ENCODE results near the gene PELI3. TPM values are rescaled to one million over a fixed set of nuclear protein-coding genes. Genes with fewer than 3 reads are reported as not detected.
A peak's percentile ranks its signal among the peaks of the same experiment; 100 is the strongest.

The PELI3 gene
- total RNA-seq, 1 experiment from 2014 or later, result 21.1 TPM

DNA sequence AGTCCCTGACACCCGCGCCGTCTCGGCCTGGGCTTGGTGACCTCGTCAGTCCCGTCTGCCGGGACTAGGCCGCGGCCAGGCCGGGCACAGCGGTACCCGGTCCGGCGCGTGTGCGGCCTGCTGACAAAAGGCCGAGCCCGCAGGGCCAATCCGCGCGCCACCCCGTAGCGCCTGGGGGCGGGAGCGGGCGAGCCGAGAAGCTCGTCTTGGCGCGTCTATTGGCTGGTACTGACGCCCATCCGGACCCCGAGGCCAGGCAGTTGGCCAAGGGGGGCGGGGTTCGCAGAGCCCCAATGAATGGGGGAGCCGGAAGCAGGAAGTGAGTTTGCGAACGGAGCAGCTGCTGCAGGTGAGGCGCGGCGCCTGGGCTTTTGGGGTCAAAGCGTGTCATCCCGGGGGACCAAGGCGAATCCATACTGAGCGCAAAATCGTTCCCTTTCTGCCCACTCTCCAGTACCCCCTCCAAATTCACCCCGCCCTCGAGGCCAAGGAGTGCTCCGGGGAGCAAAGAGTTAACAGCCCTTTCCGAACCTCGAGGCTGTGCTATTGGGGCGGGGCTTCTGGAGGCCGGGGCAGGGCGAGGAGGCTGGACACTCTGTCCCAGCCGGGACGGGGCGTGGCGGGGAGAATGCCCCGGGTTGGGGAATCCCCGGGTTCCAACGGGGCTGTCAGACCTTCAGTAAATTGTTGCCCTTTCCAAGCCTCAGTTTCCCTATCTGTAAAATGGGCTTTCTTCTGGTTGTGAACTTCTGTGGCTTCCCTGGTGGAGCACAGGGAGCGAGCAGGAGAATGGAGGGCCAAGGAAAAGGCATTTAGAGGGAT is 13.6 kb downstream of the PELI3 start, which contains the start of gene DPP3:
Gene DPP3, plus strand, starts transcription at position 318 of the 822 bp plus-strand sequence. CDS start 1,767 bp downstream, outside the sequence.
- Mint-ChIP-seq H3K4me1 (ENCODE audit: low read depth, unreplicated experiment) (peaks cover 24% of the 10 kb centered on the region), H3K27me3 (ENCODE audit: insufficient read depth, unreplicated experiment) (no peaks in the 10 kb centered on the region), H3K9me3 (ENCODE audit: unreplicated experiment) (no peaks in the 10 kb centered on the region), H3K36me3 (ENCODE audit: insufficient read depth, unreplicated experiment) (peaks cover 59% of the 10 kb centered on the region), H3K4me3 (ENCODE audit: unreplicated experiment) (peak within 1 kb of the TSS; percentile 89), H3K27ac (ENCODE audit: unreplicated experiment) (peak within 1 kb of the TSS; percentile 89)
- intact Hi-C loops (cut with micrococcal nuclease; ENCODE audit: unreplicated experiment), result loop anchor here (1.0 kb wide), 8 partner anchors 14 to 354 kb away; partner anchors contain the start of genes ACTN3, BBS1, MRPL11 and NPAS4
- BruUV-seq (replicated peaks), result TSS peak; percentile 57
- peaks cover 6% of the 10 kb centered on the region; the same call in 1 of the 2 replicates for H3K4me1 ChIP-seq
- TF ChIP-seq, protein P1, sequence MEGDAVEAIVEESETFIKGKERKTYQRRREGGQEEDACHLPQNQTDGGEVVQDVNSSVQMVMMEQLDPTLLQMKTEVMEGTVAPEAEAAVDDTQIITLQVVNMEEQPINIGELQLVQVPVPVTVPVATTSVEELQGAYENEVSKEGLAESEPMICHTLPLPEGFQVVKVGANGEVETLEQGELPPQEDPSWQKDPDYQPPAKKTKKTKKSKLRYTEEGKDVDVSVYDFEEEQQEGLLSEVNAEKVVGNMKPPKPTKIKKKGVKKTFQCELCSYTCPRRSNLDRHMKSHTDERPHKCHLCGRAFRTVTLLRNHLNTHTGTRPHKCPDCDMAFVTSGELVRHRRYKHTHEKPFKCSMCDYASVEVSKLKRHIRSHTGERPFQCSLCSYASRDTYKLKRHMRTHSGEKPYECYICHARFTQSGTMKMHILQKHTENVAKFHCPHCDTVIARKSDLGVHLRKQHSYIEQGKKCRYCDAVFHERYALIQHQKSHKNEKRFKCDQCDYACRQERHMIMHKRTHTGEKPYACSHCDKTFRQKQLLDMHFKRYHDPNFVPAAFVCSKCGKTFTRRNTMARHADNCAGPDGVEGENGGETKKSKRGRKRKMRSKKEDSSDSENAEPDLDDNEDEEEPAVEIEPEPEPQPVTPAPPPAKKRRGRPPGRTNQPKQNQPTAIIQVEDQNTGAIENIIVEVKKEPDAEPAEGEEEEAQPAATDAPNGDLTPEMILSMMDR (IDR thresholded peaks at IDR 0.05; ENCODE audit: insufficient read depth in 1 of 2, low read depth in 1 of 2, low read length in 1 of 2, severe bottlenecking in 1 of 2, unreplicated experiment in 1 of 2), result no peak
- ChIA-PET POLR2A (interaction anchor here (0.6 to 2.4 kb wide), 26 partner anchors 11 to 376 kb away, joined by 3 to 98 read pairs (median 6); partner anchors contain the start of genes BBS1, CCDC87, MRPL11 and PELI3), CTCF (interaction anchor here (0.6 to 3.2 kb wide), 22 partner anchors 9 to 759 kb away, joined by 3 to 44 read pairs (median 6); partner anchors contain the start of genes ACTN3, CCDC87, CCS and MRPL11)
- H3K4me3 ChIP-seq (ENCODE audit: low read depth, low read length), result peak within 1 kb of the TSS; percentile 68
- H3K27me3 ChIP-seq (replicated peaks; ENCODE audit: control insufficient read depth, insufficient read depth, low read length), result no peaks in the 10 kb centered on the region
- no peaks in the 10 kb centered on the region for H3K9me3 ChIP-seq
- DNase-seq, result peak; percentile 100
- H3K36me3 ChIP-seq (ENCODE audit: control insufficient read depth, insufficient read depth, low read length), result peaks cover 2% of the 10 kb centered on the region; the same call in 1 of the 2 replicates

DNA sequence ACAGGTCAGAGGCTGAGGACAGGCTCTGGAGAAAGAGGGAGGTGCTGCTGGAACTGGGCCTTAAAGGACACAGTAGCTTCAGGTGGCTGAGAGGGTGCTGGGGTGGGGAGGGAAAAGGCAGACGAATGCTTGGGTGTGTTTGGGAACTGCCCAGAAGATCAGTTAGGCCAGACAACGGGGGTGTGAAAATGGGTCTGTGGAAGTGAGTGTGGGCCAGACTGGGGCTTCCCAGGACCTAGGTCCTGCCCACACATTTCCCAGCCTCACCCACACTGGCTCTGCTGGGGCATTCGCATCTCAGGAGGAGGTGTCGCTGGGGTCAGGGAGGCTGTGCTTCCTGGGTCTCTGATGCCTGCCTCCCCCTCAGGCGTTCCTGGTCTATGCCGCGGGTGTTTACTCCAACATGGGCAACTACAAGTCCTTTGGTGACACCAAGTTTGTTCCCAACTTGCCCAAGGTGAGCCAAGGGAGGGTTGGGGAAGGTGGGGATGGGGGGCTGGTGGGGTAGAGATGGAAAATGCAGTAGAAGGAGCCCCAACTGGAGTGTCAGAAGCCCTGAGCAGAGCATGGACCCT is 18.2 kb downstream of the PELI3 start:
- Histone ChIP-seq H3K27me3 (replicated peaks; ENCODE audit: control insufficient read depth, insufficient read depth, low read length) (no peaks in the 10 kb centered on the region), H3K9me3 (no peaks in the 10 kb centered on the region), H3K4me1 (no peaks in the 10 kb centered on the region), H3K36me3 (ENCODE audit: control insufficient read depth, insufficient read depth, low read length) (peaks cover 5% of the 10 kb centered on the region; the same call in 1 of the 2 replicates), H3K4me3 (ENCODE audit: low read depth, low read length) (no peak overlapping the region)
- Mint-ChIP-seq H3K36me3 (ENCODE audit: insufficient read depth, unreplicated experiment) (peaks cover 38% of the 10 kb centered on the region), H3K27ac (ENCODE audit: unreplicated experiment) (no peak overlapping the region), H3K27me3 (ENCODE audit: insufficient read depth, unreplicated experiment) (no peaks in the 10 kb centered on the region), H3K9me3 (ENCODE audit: unreplicated experiment) (no peaks in the 10 kb centered on the region), H3K4me3 (ENCODE audit: unreplicated experiment) (no peak overlapping the region), H3K4me1 (ENCODE audit: low read depth, unreplicated experiment) (peaks cover 15% of the 10 kb centered on the region)
- POLR2A ChIA-PET, result interaction anchor here (0.6 kb wide), 1 partner anchor 54 kb away, joined by 3 read pairs; no protein-coding TSS in a partner anchor
- CTCF ChIA-PET, result interaction anchor here (0.6 to 1.4 kb wide), 4 partner anchors 37 to 885 kb away, joined by 3 to 7 read pairs (median 5); partner anchors contain the start of genes CCDC87, CCS and MRPL11
- no peak for DNase-seq
- no TSS peak for BruUV-seq (replicated peaks)
- TF ChIP-seq, protein P1 (IDR thresholded peaks at IDR 0.05; ENCODE audit: insufficient read depth in 1 of 2, low read depth in 1 of 2, low read length in 1 of 2, severe bottlenecking in 1 of 2, unreplicated experiment in 1 of 2), result no peak
- intact Hi-C loops (cut with micrococcal nuclease; ENCODE audit: unreplicated experiment), result no loop called here

DNA sequence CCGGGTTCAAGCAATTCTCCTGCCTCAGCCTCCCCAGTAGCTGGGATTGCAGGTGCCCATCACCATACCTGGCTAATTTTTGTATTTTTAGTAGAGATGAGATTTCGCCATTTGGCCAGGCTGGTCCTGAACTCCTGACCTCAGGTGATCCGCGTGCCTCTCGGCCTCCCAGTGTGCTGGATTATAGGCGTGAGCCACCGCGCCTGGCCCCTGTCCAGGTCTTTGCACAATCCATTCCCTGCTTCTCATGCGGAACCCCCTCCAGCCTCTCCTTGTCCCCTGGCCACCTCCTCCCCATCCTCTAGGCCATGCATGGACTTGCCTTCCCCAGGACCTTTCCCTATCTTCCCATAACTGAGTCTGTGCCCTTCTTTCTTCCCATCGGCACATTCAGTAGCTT is 22.3 kb downstream of the PELI3 start:
- no peak overlapping the region for H3K4me3 Mint-ChIP-seq (ENCODE audit: unreplicated experiment)
- no peaks in the 10 kb centered on the region for H3K27me3 Mint-ChIP-seq (ENCODE audit: insufficient read depth, unreplicated experiment)
- peaks cover 27% of the 10 kb centered on the region for H3K36me3 Mint-ChIP-seq (ENCODE audit: insufficient read depth, unreplicated experiment)
- TF ChIP-seq, protein P1 (IDR thresholded peaks at IDR 0.05; ENCODE audit: insufficient read depth in 1 of 2, low read depth in 1 of 2, low read length in 1 of 2, severe bottlenecking in 1 of 2, unreplicated experiment in 1 of 2), result no peak
- no peak overlapping the region for H3K27ac Mint-ChIP-seq (ENCODE audit: unreplicated experiment)
- ChIA-PET CTCF (interaction anchor here (0.6 kb wide), 1 partner anchor 34 kb away, joined by 3 read pairs; no protein-coding TSS in a partner anchor), POLR2A (no interaction called here)
- Histone ChIP-seq H3K36me3 (ENCODE audit: control insufficient read depth, insufficient read depth, low read length) (peaks cover 6% of the 10 kb centered on the region), H3K4me3 (ENCODE audit: low read depth, low read length) (no peak overlapping the region), H3K27me3 (replicated peaks; ENCODE audit: control insufficient read depth, insufficient read depth, low read length) (no peaks in the 10 kb centered on the region), H3K9me3 (no peaks in the 10 kb centered on the region), H3K4me1 (peaks cover 13% of the 10 kb centered on the region; the same call in 1 of the 2 replicates)
- no TSS peak for BruUV-seq (replicated peaks)
- intact Hi-C loops (cut with micrococcal nuclease; ENCODE audit: unreplicated experiment), result no loop called here
- no peaks in the 10 kb centered on the region for H3K9me3 Mint-ChIP-seq (ENCODE audit: unreplicated experiment)
- no peaks in the 10 kb centered on the region for H3K4me1 Mint-ChIP-seq (ENCODE audit: low read depth, unreplicated experiment)
- no peak for DNase-seq

All from Caco-2 (cell line).